Right renal cortex interstitium (tissue), 3 donors: Measurements from ENCODE around the gene DNAH11. TPM values are rescaled to one million over a fixed set of nuclear protein-coding genes. Genes with fewer than 3 reads are reported as not detected.
"Not testable (repeated sequence)": the region's sequence is repeated elsewhere in the genome, so short reads cannot be mapped to it uniquely, and the experiment has no call there.

Experiments used
- DNase-seq, 3 donors: peaks; one replicate each; pipeline ENCODE4 v3.0.0-alpha.2; 2013; ENCODE audit warnings: low read depth in 3 of 3, low spot score in 2 of 3
- polyA plus RNA-seq, 3 donors: library from polyadenylated mRNA; unstranded; fragments of 120-200 nt; gene quantifications; one replicate each; pipeline ENCODE4 v1.2.1, GENCODE V29; 2013; ENCODE audit not compliant: insufficient read length in 3 of 3

The DNAH11 gene
- polyA plus RNA-seq, 3 donors, result 1.6 to 2.2 (median 1.9) TPM

GRCh38 chr7:21915140-21915539, 372.3 kb downstream of the DNAH11 start:
- no peak for DNase-seq

GRCh38 chr7:21916176-21916575, 373.3 kb downstream of the DNAH11 start:
- DNase-seq, result no peak

- DNase-seq, result no peak
Observed at GRCh38 chr7:21916629-21917028, 373.8 kb downstream of the DNAH11 start.

GRCh38 chr7:21918216-21918615, 375.4 kb downstream of the DNAH11 start:
- DNase-seq, result no peak

- DNase-seq, result no peak
Observed at GRCh38 chr7:21920936-21921335, 378.1 kb downstream of the DNAH11 start.

GRCh38 chr7:21922605-21923004, 379.8 kb downstream of the DNAH11 start:
- no peak for DNase-seq

GRCh38 chr7:21923658-21924057, 380.8 kb downstream of the DNAH11 start:
- no peak for DNase-seq

- no peak for DNase-seq
Observed at GRCh38 chr7:21926448-21926847, 383.6 kb downstream of the DNAH11 start.

- no peak for DNase-seq
Observed at GRCh38 chr7:21927693-21928092, 384.9 kb downstream of the DNAH11 start.

GRCh38 chr7:21933293-21933692, 390.5 kb downstream of the DNAH11 start:
- not testable (repeated sequence) for DNase-seq

GRCh38 chr7:21934808-21935207, 392.0 kb downstream of the DNAH11 start:
- no peak for DNase-seq

- DNase-seq, result no peak
Observed at GRCh38 chr7:21938463-21938862, 395.6 kb downstream of the DNAH11 start.

GRCh38 chr7:21939136-21939857, 396.5 kb downstream of the DNAH11 start:
- no peak for DNase-seq

- DNase-seq, result no peak
Observed at GRCh38 chr7:21939858-21940372, 397.1 kb downstream of the DNAH11 start.

- no peak for DNase-seq
Observed at GRCh38 chr7:21941611-21942141, 398.8 kb downstream of the DNAH11 start.

GRCh38 chr7:21942955-21943354, 400.1 kb downstream of the DNAH11 start:
- DNase-seq, result no peak

GRCh38 chr7:21943436-21943835, 400.6 kb downstream of the DNAH11 start:
- DNase-seq, result no peak

- DNase-seq, result peak; percentile 45 to 56 (median 51)
Observed at GRCh38 chr7:21944616-21945453, 402.0 kb downstream of the DNAH11 start.

GRCh38 chr7:21945454-21946221, 402.8 kb downstream of the DNAH11 start, which contains the start of gene CDCA7L:
Gene CDCA7L (minus strand): TSS chr7:21945899. CDS start chr7:21945804, 95 bp downstream.
- DNase-seq, result peak in 2 of 3 donors; percentile 52 to 68

- DNase-seq, result no peak
Observed at GRCh38 chr7:21946222-21946709, 403.4 kb downstream of the DNAH11 start.
